Fibroblast of lung (primary cell): ENCODE results near the gene NHS.

Source experiments
- CTCF ChIP-seq, 2 donors: IDR thresholded peaks in 1 of 2; conservative IDR thresholded peaks in 1 of 2; 1 replicate in 1 of 2; 2 replicates in 1 of 2; pipeline ENCODE4 v1.5.1; 2011 to 2012; ENCODE audit warnings: low read length in 2 of 2, control low read depth in 1 of 2, inconsistent platforms in 1 of 2, low read depth in 1 of 2, mild to moderate bottlenecking in 1 of 2
- EZH2 ChIP-seq: IDR thresholded peaks from 2 replicates; pipeline ENCODE4 v1.5.1; 2012; ENCODE audit warnings: low read length, control low read depth, mild to moderate bottlenecking; ENCODE audit errors: missing control alignments

- no peak for TF ChIP-seq CTCF (conservative IDR thresholded peaks at IDR 0.05 in 1 of 2, IDR thresholded peaks at IDR 0.05 in 1 of 2; ENCODE audit: low read depth in 1 of 2, low read length in 2 of 2)
- TF ChIP-seq EZH2, result no peak
These were observed 162.8 kb downstream of the NHS start for GRCh38 chrX:17537723-17538243.
